ENCODE measurements around the gene ZDHHC5. TPM values are rescaled to one million over a fixed set of nuclear protein-coding genes. Genes with fewer than 3 reads are reported as not detected.

Gene ZDHHC5
- polyA plus RNA-seq, 6 donors from 2014 or later, result 6.1 to 39.2 (median 28.2) TPM

- no peak overlapping the region for H3K27ac Mint-ChIP-seq
- no peaks in the 10 kb centered on the region for H3K27me3 Mint-ChIP-seq
- DNase-seq (no peak), ATAC-seq (ENCODE audit: low read depth in 2 of 2) (no peak)
- peaks cover 8 to 11% (median 9%) of the 10 kb centered on the region in 3 donors for H3K4me1 Mint-ChIP-seq
- no peaks in the 10 kb centered on the region for H3K9me3 Mint-ChIP-seq
- no peak overlapping the region for H3K4me3 Mint-ChIP-seq
- H3K36me3 Mint-ChIP-seq, result peaks cover 0 to 7% of the 10 kb centered on the region in 2 donors
These were observed 64.7 kb downstream of the ZDHHC5 start for GRCh38 chr11:57732661-57733060.

- H3K4me1 Mint-ChIP-seq, result peaks cover under 1 to 11% (median 6%) of the 10 kb centered on the region in 3 donors
- no peaks in the 10 kb centered on the region for H3K27me3 Mint-ChIP-seq
- no peak for DNase-seq
- H3K27ac Mint-ChIP-seq, result peak overlapping the region in 2 of 6 donors; percentile 19 to 65
- H3K36me3 Mint-ChIP-seq, result peaks cover 9 to 13% of the 10 kb centered on the region in 2 donors
- H3K4me3 Mint-ChIP-seq, result peak overlapping the region in 2 of 8 donors; percentile 32 to 49
- H3K9me3 Mint-ChIP-seq, result no peaks in the 10 kb centered on the region
- ATAC-seq (ENCODE audit: low read depth in 2 of 2), result no peak
These were observed 67.8 kb downstream of the ZDHHC5 start for GRCh38 chr11:57735619-57736298.

DNA sequence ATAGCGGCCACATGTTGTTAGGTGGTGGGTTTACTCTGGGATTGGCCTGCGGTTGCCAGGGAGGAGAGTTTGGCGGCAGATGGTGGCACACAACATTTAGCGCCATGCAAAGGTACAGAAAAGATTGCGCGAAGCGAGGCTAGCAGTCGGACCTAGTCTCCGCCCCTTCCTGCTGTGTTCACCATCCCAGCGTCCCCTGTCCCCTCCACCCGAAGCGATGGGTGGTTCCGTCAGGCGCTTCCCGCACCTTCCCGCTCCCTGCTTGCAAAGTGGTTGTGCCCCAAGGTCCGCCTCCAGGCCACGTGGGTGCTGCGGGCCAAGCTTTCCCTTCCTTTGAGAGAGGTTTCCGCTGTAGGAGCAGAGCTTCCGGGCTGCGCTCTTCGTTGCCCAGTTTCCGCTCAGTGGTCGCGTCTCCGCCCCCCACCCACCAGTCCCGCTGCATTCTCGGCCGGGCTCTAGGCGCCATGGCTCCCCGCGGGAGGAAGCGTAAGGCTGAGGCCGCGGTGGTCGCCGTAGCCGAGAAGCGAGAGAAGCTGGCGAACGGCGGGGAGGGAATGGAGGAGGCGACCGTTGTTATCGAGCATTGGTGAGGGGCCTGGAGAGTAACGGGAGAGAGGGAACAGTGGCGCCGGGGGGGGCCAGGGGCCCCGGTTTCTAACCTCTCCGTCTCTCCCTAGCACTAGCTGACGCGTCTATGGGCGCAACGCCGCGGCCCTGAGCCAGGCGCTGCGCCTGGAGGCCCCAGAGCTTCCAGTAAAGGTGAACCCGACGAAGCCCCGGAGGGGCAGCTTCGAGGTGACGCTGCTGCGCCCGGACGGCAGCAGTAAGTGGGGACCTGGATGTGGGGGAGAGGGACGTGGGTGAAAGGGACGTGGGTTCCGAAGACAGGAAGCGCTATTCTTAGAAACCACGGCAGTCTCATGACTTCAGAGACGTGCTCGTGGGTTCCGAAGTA lies 73.5 kb downstream of the ZDHHC5 start, which contains the start of gene SELENOH:
Gene SELENOH (plus strand): TSS at position 360 of the 955 bp plus-strand sequence. CDS start 105 bp downstream, at position 465.
- Mint-ChIP-seq H3K9me3 (no peaks in the 10 kb centered on the region), H3K4me3 (peak within 1 kb of the TSS; percentile 94 to 100 (median 98)), H3K4me1 (peaks cover 25 to 51% (median 47%) of the 10 kb centered on the region in 3 donors), H3K27ac (peak within 1 kb of the TSS; percentile 98 to 100 (median 100)), H3K27me3 (no peaks in the 10 kb centered on the region), H3K36me3 (peaks cover 6 to 19% of the 10 kb centered on the region in 2 donors)
- peak; percentile 86 for DNase-seq
- peak; percentile 78 for ATAC-seq (ENCODE audit: low read depth in 2 of 2)

DNA sequence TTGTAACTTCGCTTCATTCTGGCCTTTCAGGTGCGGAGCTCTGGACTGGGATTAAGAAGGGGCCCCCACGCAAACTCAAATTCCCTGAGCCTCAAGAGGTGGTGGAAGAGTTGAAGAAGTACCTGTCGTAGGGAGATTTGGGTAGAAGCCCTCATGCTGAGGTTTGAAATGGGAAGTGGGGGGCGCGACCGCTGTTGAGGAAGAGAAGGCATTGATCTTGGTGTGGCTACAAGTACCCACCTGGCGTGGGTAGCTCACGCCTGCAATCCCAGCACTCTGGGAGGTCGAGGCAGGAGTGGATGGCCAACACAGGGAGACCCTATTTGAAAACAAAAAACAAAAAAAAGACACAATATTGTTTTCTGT lies 74.2 kb downstream of the ZDHHC5 start:
- Mint-ChIP-seq H3K4me3 (peak overlapping the region; percentile 94 to 100 (median 98)), H3K36me3 (peaks cover 8 to 22% of the 10 kb centered on the region in 2 donors), H3K4me1 (peaks cover 27 to 57% (median 51%) of the 10 kb centered on the region in 3 donors), H3K9me3 (no peaks in the 10 kb centered on the region), H3K27me3 (no peaks in the 10 kb centered on the region), H3K27ac (peak overlapping the region; percentile 98 to 100 (median 100))
- peak; percentile 0 to 2 for ATAC-seq (ENCODE audit: low read depth in 2 of 2)
- no peak for DNase-seq

DNA sequence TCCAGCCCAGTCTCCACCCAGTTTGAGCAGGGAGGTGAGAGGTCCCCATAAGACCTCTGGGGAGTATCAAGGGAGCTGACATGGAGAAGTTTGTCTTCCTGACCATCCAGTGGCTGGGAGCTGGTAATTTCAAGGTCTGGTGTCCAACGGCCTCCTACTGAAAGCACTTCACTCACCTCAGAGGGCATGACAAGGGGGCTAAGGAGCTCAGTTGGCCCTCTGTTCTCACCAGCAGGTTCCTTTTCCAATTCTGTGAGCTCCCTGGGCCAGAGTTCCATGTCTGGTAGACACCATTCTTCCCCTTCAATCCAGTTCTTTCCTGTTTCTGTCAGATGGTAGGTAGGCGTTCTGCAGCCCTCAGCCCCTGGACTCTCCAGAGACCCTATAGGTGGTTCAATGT lies 76.4 kb downstream of the ZDHHC5 start:
- peaks cover 34 to 60% (median 51%) of the 10 kb centered on the region in 3 donors for H3K4me1 Mint-ChIP-seq
- H3K9me3 Mint-ChIP-seq, result no peaks in the 10 kb centered on the region
- peak overlapping the region in 5 of 6 donors; percentile 44 to 88 (median 80) for H3K27ac Mint-ChIP-seq
- H3K36me3 Mint-ChIP-seq, result peaks cover 4 to 17% of the 10 kb centered on the region in 2 donors
- no peak for DNase-seq
- ATAC-seq (ENCODE audit: low read depth in 2 of 2), result no peak
- H3K4me3 Mint-ChIP-seq, result peak overlapping the region in 5 of 8 donors; percentile 15 to 82 (median 70)
- no peaks in the 10 kb centered on the region for H3K27me3 Mint-ChIP-seq

- DNase-seq (no peak), ATAC-seq (ENCODE audit: low read depth in 2 of 2) (no peak)
- H3K4me3 Mint-ChIP-seq, result peak overlapping the region in 4 of 8 donors; percentile 9 to 82 (median 56)
- no peaks in the 10 kb centered on the region for H3K9me3 Mint-ChIP-seq
- H3K27ac Mint-ChIP-seq, result peak overlapping the region; percentile 69 to 90 (median 82)
- peaks cover 34 to 60% (median 51%) of the 10 kb centered on the region in 3 donors for H3K4me1 Mint-ChIP-seq
- H3K27me3 Mint-ChIP-seq, result no peaks in the 10 kb centered on the region
- H3K36me3 Mint-ChIP-seq, result peaks cover 4 to 17% of the 10 kb centered on the region in 2 donors
These were observed 77.3 kb downstream of the ZDHHC5 start for GRCh38 chr11:57745206-57745605.

DNA sequence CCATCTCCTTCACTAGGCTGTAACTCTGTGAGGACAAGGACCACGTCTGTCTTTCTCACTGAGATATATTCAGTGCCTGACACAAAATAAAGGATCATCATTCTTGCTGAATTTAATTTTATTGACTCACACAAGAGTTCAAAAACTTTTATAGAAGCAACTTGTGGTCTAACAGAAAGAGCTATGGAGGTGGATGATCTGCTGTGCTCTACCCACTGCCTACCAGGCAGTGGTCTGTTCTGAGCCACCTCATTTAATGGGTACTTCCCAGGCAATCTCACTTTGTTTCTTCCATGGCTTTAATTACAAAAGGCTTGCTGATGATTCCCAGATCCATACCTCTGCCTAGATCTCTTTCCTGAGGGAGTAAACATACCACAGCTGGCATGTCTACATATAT lies 79.0 kb downstream of the ZDHHC5 start:
- no peak for ATAC-seq (ENCODE audit: low read depth in 2 of 2)
- H3K4me1 Mint-ChIP-seq, result peaks cover 34 to 53% (median 48%) of the 10 kb centered on the region in 3 donors
- H3K9me3 Mint-ChIP-seq, result no peaks in the 10 kb centered on the region
- DNase-seq, result no peak
- H3K27me3 Mint-ChIP-seq, result no peaks in the 10 kb centered on the region
- peaks cover 4 to 11% of the 10 kb centered on the region in 2 donors for H3K36me3 Mint-ChIP-seq
- H3K27ac Mint-ChIP-seq, result peak overlapping the region in 5 of 6 donors; percentile 70 to 93 (median 80)
- H3K4me3 Mint-ChIP-seq, result peak overlapping the region in 2 of 8 donors; percentile 33 to 67

Other genes starting within 250 kb of the ZDHHC5 start
- 10 to 100 TPM; 14.5 to 20.8 (median 17.5) TPM for gene SLC43A3, start 241.0 kb upstream of the ZDHHC5 start, polyA plus RNA-seq (ENCODE audit: low read depth in 6 of 6)
- gene RTN4RL2, start 207.6 kb upstream of the ZDHHC5 start, polyA plus RNA-seq (ENCODE audit: low read depth in 6 of 6), result under 1 TPM in 1 of 6 donors, not detected in 5; 0.12 TPM
- gene SLC43A1, start 152.4 kb upstream of the ZDHHC5 start, polyA plus RNA-seq (ENCODE audit: low read depth in 6 of 6), result 10 to 100 TPM in 1 of 6 donors, 1 to 10 TPM in 5; 3.2 to 10.9 (median 4.6) TPM
- 100 to 1,000 TPM in 1 of 6 donors, 10 to 100 TPM in 5; 64.9 to 105 (median 79.9) TPM for gene TIMM10, start 137.4 kb upstream of the ZDHHC5 start, polyA plus RNA-seq (ENCODE audit: low read depth in 6 of 6)
- gene SMTNL1, start 130.5 kb upstream of the ZDHHC5 start, polyA plus RNA-seq (ENCODE audit: low read depth in 6 of 6), result under 1 TPM in 3 of 6 donors, not detected in 3; 0.18 to 0.40 (median 0.34) TPM
- 100 to 1,000 TPM; 182 to 310 (median 219) TPM for gene UBE2L6, start 100.4 kb upstream of the ZDHHC5 start, polyA plus RNA-seq (ENCODE audit: low read depth in 6 of 6)
- under 1 TPM in 1 of 6 donors, not detected in 5; 0.82 TPM for gene SERPING1, start 70.4 kb upstream of the ZDHHC5 start, polyA plus RNA-seq (ENCODE audit: low read depth in 6 of 6)
- not detected for gene YPEL4, start 18.2 kb upstream of the ZDHHC5 start, polyA plus RNA-seq (ENCODE audit: low read depth in 6 of 6)
- gene CLP1, start 10.4 kb upstream of the ZDHHC5 start, polyA plus RNA-seq (ENCODE audit: low read depth in 6 of 6), result 10 to 100 TPM; 15.1 to 62.2 (median 19.0) TPM
- gene MED19, start 44.1 kb downstream of the ZDHHC5 start, polyA plus RNA-seq (ENCODE audit: low read depth in 6 of 6), result 10 to 100 TPM; 17.6 to 24.3 (median 21.7) TPM
- 10 to 100 TPM; 61.5 to 77.9 (median 72.3) TPM for gene TMX2, start 44.5 kb downstream of the ZDHHC5 start, polyA plus RNA-seq (ENCODE audit: low read depth in 6 of 6)
- gene SELENOH, start 73.4 kb downstream of the ZDHHC5 start, polyA plus RNA-seq (ENCODE audit: low read depth in 6 of 6), result 100 to 1,000 TPM; 299 to 401 (median 350) TPM
- gene BTBD18, start 83.7 kb downstream of the ZDHHC5 start, polyA plus RNA-seq (ENCODE audit: low read depth in 6 of 6), result 1 to 10 TPM in 3 of 6 donors, under 1 TPM in 2, not detected in 1; 0.47 to 1.6 (median 1.4) TPM
- 1 to 10 TPM in 5 of 6 donors, under 1 TPM in 1; 0.28 to 9.5 (median 7.8) TPM for gene CTNND1, start 93.7 kb downstream of the ZDHHC5 start, polyA plus RNA-seq (ENCODE audit: low read depth in 6 of 6)